Renal cortical epithelial cell (primary cell): ENCODE results near the gene CEP97. TPM values are rescaled to one million over a fixed set of nuclear protein-coding genes. Genes with fewer than 3 reads are reported as not detected.
"Not testable (repeated sequence)": the region's sequence is repeated elsewhere in the genome, so short reads cannot be mapped to it uniquely, and the experiment has no call there.

Experiments
- DNase-seq: peaks from one replicate; pipeline ENCODE4 v3.0.0-alpha.2; 2011; ENCODE audit warnings: low read depth
- total RNA-seq: library from RNA; depleted of rRNA; stranded (reverse); fragments of >200 nt; gene quantifications from 2 replicates; pipeline ENCODE4 v1.2.3, GENCODE V29; 2014

Gene CEP97
- total RNA-seq, 1 donor from 2014 or later = 16.2 TPM

GRCh38 chr3:101701696-101702634, 22.4 kb upstream of the CEP97 start:
- DNase-seq = no peak

GRCh38 chr3:101702726-101703125, 21.7 kb upstream of the CEP97 start:
- no peak for DNase-seq

- DNase-seq = peak; percentile 61
These were observed 21.2 kb upstream of the CEP97 start for GRCh38 chr3:101703169-101703568.

- DNase-seq = not testable (repeated sequence)
These were observed 19.8 kb upstream of the CEP97 start for GRCh38 chr3:101704639-101705038.

- no peak for DNase-seq
These were observed 15.3 kb upstream of the CEP97 start for GRCh38 chr3:101709126-101709525.

GRCh38 chr3:101718455-101718854, 6.0 kb upstream of the CEP97 start:
- DNase-seq = no peak

GRCh38 chr3:101719604-101720185, 4.7 kb upstream of the CEP97 start:
- no peak for DNase-seq

GRCh38 chr3:101720851-101721840, 3.3 kb upstream of the CEP97 start:
- DNase-seq = no peak

- DNase-seq = no peak
These were observed 1.8 kb upstream of the CEP97 start for GRCh38 chr3:101722394-101723173.

- DNase-seq = no peak
These were observed 928 bp downstream of the CEP97 start for GRCh38 chr3:101725194-101725889.

GRCh38 chr3:101725890-101726275, 1.5 kb downstream of the CEP97 start:
- no peak for DNase-seq

- no peak for DNase-seq
These were observed 5.2 kb downstream of the CEP97 start for GRCh38 chr3:101729586-101729985.

- no peak for DNase-seq
These were observed 6.4 kb downstream of the CEP97 start for GRCh38 chr3:101730839-101731238.

GRCh38 chr3:101732240-101732641, 7.8 kb downstream of the CEP97 start:
- DNase-seq = no peak

- DNase-seq = no peak
These were observed 11.4 kb downstream of the CEP97 start for GRCh38 chr3:101735833-101736232.

GRCh38 chr3:101741914-101742313, 17.5 kb downstream of the CEP97 start:
- DNase-seq = not testable (repeated sequence)

GRCh38 chr3:101744811-101745210, 20.4 kb downstream of the CEP97 start:
- no peak for DNase-seq

GRCh38 chr3:101745934-101746333, 21.5 kb downstream of the CEP97 start:
- DNase-seq = not testable (repeated sequence)

GRCh38 chr3:101753386-101754113, 29.1 kb downstream of the CEP97 start:
- DNase-seq = not testable (repeated sequence)

- DNase-seq = no peak
These were observed 33.8 kb downstream of the CEP97 start for GRCh38 chr3:101758224-101758623.
